ENCODE measurements around the gene ATRNL1. TPM values are rescaled to one million over a fixed set of nuclear protein-coding genes. Genes with fewer than 3 reads are reported as not detected.

The ATRNL1 gene
- polyA plus RNA-seq, 1 of the 3 experiments (the other 2 are of a cell fraction) = 0.67 TPM

DNA sequence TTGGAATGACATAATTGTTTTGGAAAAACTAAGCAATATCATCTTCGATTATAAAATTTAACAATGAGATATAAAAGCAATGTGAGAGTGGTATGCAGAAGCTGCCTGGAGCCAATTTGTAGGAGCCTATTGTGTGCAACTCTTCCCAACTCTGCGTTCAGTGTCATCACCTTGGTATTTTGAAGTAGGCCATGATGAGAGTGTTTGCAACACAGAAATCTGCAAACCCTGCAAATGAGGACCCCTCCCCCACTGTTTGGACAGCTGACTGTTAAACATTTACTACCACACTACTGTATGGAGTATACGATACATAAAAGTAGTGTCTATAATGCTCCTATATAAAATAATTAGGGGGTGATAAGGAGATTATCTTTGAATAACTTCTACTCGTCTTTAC is 531.3 kb downstream of the ATRNL1 start:
- CTCF ChIA-PET = no interaction called here
- WGBS (ENCODE audit: low lambda C conversion rate) = 38% methylated on average over 4 of the region's 4 CpGs
- Histone ChIP-seq H3K9me2 (no peaks in the 10 kb centered on the region), H3F3A (replicated peaks; ENCODE audit: insufficient read depth) (no peaks in the 10 kb centered on the region), H3K4me1 (ENCODE audit: control insufficient read depth in 1 of 2, insufficient read depth in 2 of 2, low read depth in 1 of 2, low read length in 1 of 2) (no peaks in the 10 kb centered on the region), H3K4me3 (ENCODE audit: low read depth in 2 of 2, low read length in 1 of 2) (no peak overlapping the region), H3K36me3 (replicated peaks in 1 of 2; ENCODE audit: control insufficient read depth in 1 of 2, insufficient read depth in 2 of 2, low read length in 1 of 2) (no peaks in the 10 kb centered on the region), H3K9ac (no peak overlapping the region), H3K27me3 (ENCODE audit: insufficient read depth) (no peaks in the 10 kb centered on the region), H2AFZ (ENCODE audit: low read depth) (no peak overlapping the region), H3K79me2 (ENCODE audit: insufficient read depth) (no peaks in the 10 kb centered on the region), H3K4me2 (no peak overlapping the region), H4K20me1 (ENCODE audit: insufficient read depth) (no peaks in the 10 kb centered on the region), H3K9me3 (no peaks in the 10 kb centered on the region), H3K27ac (ENCODE audit: low read depth in 2 of 2, low read length in 1 of 2) (no peak overlapping the region)
- POLR2A ChIA-PET = no interaction called here
- DNase-seq = no peak
- TF ChIP-seq USF1 (IDR thresholded peaks at IDR 0.05; ENCODE audit: borderline replicate concordance, low read depth) (no peak), FOXJ3 (CRISPR knock-in tag; IDR thresholded peaks at IDR 0.05) (no peak), NFIC (IDR thresholded peaks at IDR 0.05; ENCODE audit: borderline replicate concordance) (no peak), EZH2phosphoT487 (IDR thresholded peaks at IDR 0.05; ENCODE audit: borderline replicate concordance, low read depth) (no peak), TEAD4 (IDR thresholded peaks at IDR 0.05; ENCODE audit: borderline replicate concordance, insufficient read depth) (no peak), CTCF (IDR thresholded peaks at IDR 0.05) (no peak), RCOR1 (IDR thresholded peaks at IDR 0.05; ENCODE audit: low read length) (no peak), NRF1 (IDR thresholded peaks at IDR 0.05; ENCODE audit: low read depth, low read length) (no peak), POLR2AphosphoS5 (IDR thresholded peaks at IDR 0.05; ENCODE audit: low read depth, low read length) (no peak), EP300 (IDR thresholded peaks at IDR 0.05; ENCODE audit: borderline replicate concordance in 1 of 2, low read depth in 1 of 2, low read length in 1 of 2) (no peak), IRF3 (IDR thresholded peaks at IDR 0.05; ENCODE audit: low read depth, low read length) (no peak), MAX (IDR thresholded peaks at IDR 0.05; ENCODE audit: low read depth) (no peak)
- TF ChIP-seq, protein P1, sequence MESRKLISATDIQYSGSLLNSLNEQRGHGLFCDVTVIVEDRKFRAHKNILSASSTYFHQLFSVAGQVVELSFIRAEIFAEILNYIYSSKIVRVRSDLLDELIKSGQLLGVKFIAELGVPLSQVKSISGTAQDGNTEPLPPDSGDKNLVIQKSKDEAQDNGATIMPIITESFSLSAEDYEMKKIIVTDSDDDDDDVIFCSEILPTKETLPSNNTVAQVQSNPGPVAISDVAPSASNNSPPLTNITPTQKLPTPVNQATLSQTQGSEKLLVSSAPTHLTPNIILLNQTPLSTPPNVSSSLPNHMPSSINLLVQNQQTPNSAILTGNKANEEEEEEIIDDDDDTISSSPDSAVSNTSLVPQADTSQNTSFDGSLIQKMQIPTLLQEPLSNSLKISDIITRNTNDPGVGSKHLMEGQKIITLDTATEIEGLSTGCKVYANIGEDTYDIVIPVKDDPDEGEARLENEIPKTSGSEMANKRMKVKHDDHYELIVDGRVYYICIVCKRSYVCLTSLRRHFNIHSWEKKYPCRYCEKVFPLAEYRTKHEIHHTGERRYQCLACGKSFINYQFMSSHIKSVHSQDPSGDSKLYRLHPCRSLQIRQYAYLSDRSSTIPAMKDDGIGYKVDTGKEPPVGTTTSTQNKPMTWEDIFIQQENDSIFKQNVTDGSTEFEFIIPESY (IDR thresholded peaks at IDR 0.05; ENCODE audit: borderline replicate concordance, low read depth) = no peak
